K562 (cell line): ENCODE measurements around the gene ABHD8. TPM values are rescaled to one million over a fixed set of nuclear protein-coding genes. Genes with fewer than 3 reads are reported as not detected.

ENCODE experiments used
- ARID3A ChIP-seq: IDR thresholded peaks from 2 replicates; pipeline ENCODE4 v1.6.1; 2012; ENCODE audit warnings: low read depth, low read length, improper control_type of control experiment, borderline replicate concordance
- CREB5 ChIP-seq: fragments of 250-450 bp; sonication (Bioruptor Pico); IDR thresholded peaks from 2 replicates; pipeline ENCODE4 v1.5.0; 2020; ENCODE audit warnings: mild to moderate bottlenecking
- CREM ChIP-seq: IDR thresholded peaks from 2 replicates; pipeline ENCODE4 v1.6.1; 2014; ENCODE audit warnings: antibody characterized with exemption, low read depth
- DIDO1 ChIP-seq: fragments of 450-650 bp; IDR thresholded peaks from 2 replicates; pipeline ENCODE4 v1.6.1; 2016; ENCODE audit warnings: low read depth, missing biosample characterization, missing genetic modification characterization
- DMBX1 ChIP-seq: fragments of 250-450 bp; sonication (Bioruptor Pico); IDR thresholded peaks from 2 replicates; pipeline ENCODE4 v1.8.0; 2022; ENCODE audit warnings: inconsistent platforms, mild to moderate bottlenecking, moderate library complexity, borderline replicate concordance
- ELF1 ChIP-seq: fragments of 200-800 bp; sonication (Bioruptor generic); IDR thresholded peaks from 2 replicates; pipeline ENCODE4 v1.6.1; 2016; ENCODE audit warnings: missing genetic modification characterization, missing compliant biosample characterization
- ETV1 ChIP-seq: fragments of 450-650 bp; conservative IDR thresholded peaks from 2 replicates; pipeline ENCODE4 v1.6.1; 2016; ENCODE audit warnings: missing genetic modification characterization, control low read depth, low read depth, missing compliant biosample characterization
- GABPB1 ChIP-seq: sonication (generic); formaldehyde crosslinking; IDR thresholded peaks from 2 replicates; pipeline ENCODE4 v1.8.0; 2022; ENCODE audit warnings: mild to moderate bottlenecking, missing genetic modification reagents
- IRF1 ChIP-seq: sonication (generic); formaldehyde crosslinking; IDR thresholded peaks from 2 replicates; pipeline ENCODE4 v1.8.0; 2022; ENCODE audit warnings: missing genetic modification reagents, mild to moderate bottlenecking, borderline replicate concordance
- KAT8 ChIP-seq: fragments of 450-650 bp; IDR thresholded peaks from 2 replicates; pipeline ENCODE4 v1.6.1; 2016; ENCODE audit warnings: low read depth, mild to moderate bottlenecking
- MCM5 ChIP-seq: fragments of 450-650 bp; IDR thresholded peaks from 2 replicates; pipeline ENCODE4 v1.6.1; 2016; ENCODE audit warnings: low read depth
- MEF2D ChIP-seq: conservative IDR thresholded peaks from 2 replicates; pipeline ENCODE4 v1.6.1; 2016; ENCODE audit warnings: low read depth, missing genetic modification characterization, missing compliant biosample characterization
- MNT ChIP-seq, 2 experiments: fragments of 450-650 bp; conservative IDR thresholded peaks; 2 replicates each; pipeline ENCODE4 v1.6.1; 2017; ENCODE audit warnings: mild to moderate bottlenecking in 2 of 2, moderate library complexity in 2 of 2
- POLR2AphosphoS5 ChIP-seq: IDR thresholded peaks from 2 replicates; pipeline ENCODE4 v1.6.1; 2011; ENCODE audit warnings: mild to moderate bottlenecking, low read depth, low read length, moderate library complexity; ENCODE audit not compliant: control insufficient read depth, insufficient read depth
- RAD51 ChIP-seq: fragments of 450-650 bp; IDR thresholded peaks from 2 replicates; pipeline ENCODE4 v1.7.1; 2016; ENCODE audit warnings: low read depth, mild to moderate bottlenecking, borderline replicate concordance
- SAP30 ChIP-seq: fragments of 200-600 bp; sonication (generic); IDR thresholded peaks from 2 replicates; pipeline ENCODE4 v1.6.1; 2012; ENCODE audit warnings: borderline replicate concordance, low read depth, mild to moderate bottlenecking, moderate library complexity, low read length, control low read depth, inconsistent platforms; ENCODE audit not compliant: insufficient read depth, poor library complexity, severe bottlenecking
- SIN3A ChIP-seq, 2 experiments: fragments of 150-350 bp in 1 of 2; IDR thresholded peaks; 2 replicates each; pipeline ENCODE4 v1.6.1; 2011 to 2016; ENCODE audit warnings: borderline replicate concordance in 2 of 2, low read depth in 2 of 2, low read length in 2 of 2, mild to moderate bottlenecking in 2 of 2, moderate library complexity in 2 of 2; ENCODE audit not compliant: control insufficient read depth in 1 of 2
- SRF ChIP-seq, 2 experiments: fragments of 250-450, 450-650 bp in 1 of 2; sonication (Bioruptor Pico) in 1 of 2; sonication (generic) in 1 of 2; formaldehyde crosslinking; IDR thresholded peaks; 2 replicates each; pipeline versions ENCODE4 v1.5.0 to v1.5.1; 2020 to 2022; ENCODE audit warnings: mild to moderate bottlenecking in 1 of 2, missing genetic modification reagents in 1 of 2
- XRCC3 ChIP-seq: fragments of 450-650 bp; IDR thresholded peaks from 2 replicates; pipeline ENCODE4 v1.6.1; 2017; ENCODE audit warnings: mild to moderate bottlenecking, moderate library complexity
- ZNF174 ChIP-seq: fragments of 250-450 bp; sonication (Bioruptor Pico); IDR thresholded peaks from 2 replicates; pipeline ENCODE4 v1.4.0; 2020; ENCODE audit warnings: mild to moderate bottlenecking
- polyA plus RNA-seq, 8 experiments: library from polyadenylated mRNA; depleted of rRNA in 4 of 8; stranded (reverse) in 5 of 8; unstranded in 3 of 8; fragments of >200 nt; fragmentation: Nextera tagmentation in 2 of 8; fragmentation: Illumina TruSeq in 1 of 8; extraction: Ambion mirVana in 2 of 8; extraction: Trizol in 1 of 8; gene quantifications; 2 replicates each; pipeline versions ENCODE4 v1.2.1 to v1.2.3, GENCODE V29; 2011 to 2014; ENCODE audit warnings: inconsistent platforms in 1 of 8, missing spikeins in 1 of 8
- total RNA-seq, 7 experiments: library from RNA; depleted of rRNA in 6 of 7; stranded (reverse); fragments of >200 nt in 6 of 7; fragmentation: Illumina TruSeq in 2 of 7; extraction: Trizol in 2 of 7; gene quantifications; 2 replicates each; pipeline versions ENCODE4 v1.2.1 to v1.2.3, GENCODE V29; 2011 to 2021; ENCODE audit warnings: low replicate concordance in 1 of 7

Gene ABHD8
- total and polyA plus RNA-seq, 9 of the 15 experiments (the other 6 are each of a cell fraction or from before 2014, with no cell fraction given) = 0.04 to 6.6 (median 2.0) TPM; not detected in 1

GRCh38 chr19:17266975-17267788 is 36.0 kb downstream of the ABHD8 start, which contains the start of gene BABAM1 (continued):
- TF ChIP-seq POLR2AphosphoS5 (peak; percentile 87), MCM5 (no peak), DIDO1 (tag) (peak; percentile 86), GABPB1 (CRISPR knock-in tag) (peak; percentile 99), RAD51 (no peak), ZNF174 (CRISPR knock-in tag) (no peak), SRF (CRISPR knock-in tag; IDR thresholded peaks at IDR 0.05) (peak; percentile 41 to 76; a peak in 1 of 4 replicates), MNT (conservative IDR thresholded peaks at IDR 0.05) (peak; percentile 12 to 69; a peak in 3 of 4 replicates), ETV1 (tag) (peak; percentile 86), ARID3A (0 out of 2 replicates have a peak, but pooled peaks have one; percentile 23), CREB5 (CRISPR knock-in tag) (no peak), KAT8 (no peak), DMBX1 (CRISPR knock-in tag) (peak; percentile 69; the same call in 1 of the 2 replicates), CREM (peak; percentile 92), IRF1 (no peak), ELF1 (tag) (peak; percentile 82), XRCC3 (no peak), SIN3A (IDR thresholded peaks at IDR 0.05; ENCODE audit: borderline replicate concordance in 2 of 2, control insufficient read depth in 1 of 2, low read depth in 2 of 2, low read length in 2 of 2) (peak in 1 of 2 experiments; percentile 71; a peak in 1 of 4 replicates), SAP30 (peak; percentile 87), MEF2D (no peak)
